ENCODE measurements around the gene ARHGAP8. TPM values are rescaled to one million over a fixed set of nuclear protein-coding genes. Genes with fewer than 3 reads are reported as not detected.
"Not testable (repeated sequence)": the region's sequence is repeated elsewhere in the genome, so short reads cannot be mapped to it uniquely, and the experiment has no call there.

Gene ARHGAP8
- total RNA-seq, 2 experiments from 2014 or later, result 2.1 to 3.2 TPM

DNA sequence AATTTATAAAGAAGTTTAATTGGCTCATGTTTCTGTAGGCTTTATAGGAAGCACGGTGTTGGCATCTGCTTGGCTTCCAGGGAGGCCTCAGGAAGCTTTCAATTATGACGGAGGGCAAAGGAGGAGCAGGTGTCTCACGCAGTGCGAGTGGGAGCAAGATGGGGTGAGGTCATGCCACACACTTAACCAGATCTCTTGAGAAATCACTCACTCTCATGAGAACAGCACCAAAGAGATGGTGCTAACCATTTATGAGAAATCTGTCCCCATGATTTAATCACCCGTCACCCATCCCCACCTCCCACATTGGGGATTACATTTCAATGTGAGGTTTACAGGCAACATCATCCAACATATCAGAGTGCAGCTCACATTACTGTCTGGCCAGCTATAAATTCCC lies 103.5 kb downstream of the ARHGAP8 start:
- no peaks in the 10 kb centered on the region for H3K36me3 Mint-ChIP-seq (ENCODE audit: low read depth)
- ChIA-PET CTCF (no interaction called here), POLR2A (no interaction called here)
- intact Hi-C loops (cut with micrococcal nuclease), result no loop called here
- H3K4me3 Mint-ChIP-seq, result no peak overlapping the region
- H3K4me1 Mint-ChIP-seq (ENCODE audit: low read depth), result no peaks in the 10 kb centered on the region
- DNase-seq (no peak), ATAC-seq (no peak)
- no peaks in the 10 kb centered on the region for H3K27me3 Mint-ChIP-seq
- no peak overlapping the region for H3K27ac Mint-ChIP-seq
- H3K9me3 Mint-ChIP-seq, result no peaks in the 10 kb centered on the region
- TF ChIP-seq CTCF (IDR thresholded peaks at IDR 0.05), result no peak

DNA sequence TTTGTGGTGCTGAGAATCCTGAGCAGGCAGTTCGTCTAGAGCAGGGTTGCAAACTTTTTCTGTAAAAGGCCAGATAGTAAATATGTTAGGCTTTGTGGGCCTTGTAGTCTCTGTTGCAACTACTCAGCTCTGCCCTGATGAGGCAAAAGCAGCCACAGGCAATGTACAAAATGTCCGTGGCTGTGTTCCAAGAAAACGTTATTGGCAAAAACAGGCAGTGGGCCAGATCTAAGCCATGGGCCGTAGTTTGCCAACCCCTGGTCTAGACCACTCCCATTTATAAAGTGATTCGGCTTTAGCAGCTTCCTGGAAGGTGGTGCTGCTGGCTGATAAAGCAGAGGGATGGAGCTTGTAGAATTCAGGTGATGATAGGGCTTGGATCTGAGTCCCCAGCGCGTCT lies 106.4 kb downstream of the ARHGAP8 start:
- H3K4me1 Mint-ChIP-seq (ENCODE audit: low read depth); POLR2A ChIA-PET; H3K27ac Mint-ChIP-seq; intact Hi-C loops (cut with micrococcal nuclease); H3K4me3 Mint-ChIP-seq; H3K9me3 Mint-ChIP-seq; ATAC-seq; H3K36me3 Mint-ChIP-seq (ENCODE audit: low read depth); H3K27me3 Mint-ChIP-seq; DNase-seq: not testable (repeated sequence)
- CTCF ChIA-PET, result interaction anchor here (0.5 kb wide), 1 partner anchor 29 kb away, joined by 3 read pairs; no protein-coding TSS in a partner anchor

GRCh38 chr22:44859641-44860040 lies 107.3 kb downstream of the ARHGAP8 start:
- POLR2A ChIA-PET, result no interaction called here
- CTCF ChIA-PET, result no interaction called here
- H3K9me3 Mint-ChIP-seq, result no peaks in the 10 kb centered on the region
- no peak overlapping the region for H3K4me3 Mint-ChIP-seq
- intact Hi-C loops (cut with micrococcal nuclease), result no loop called here
- H3K27ac Mint-ChIP-seq, result no peak overlapping the region
- ATAC-seq (no peak), DNase-seq (no peak)
- no peaks in the 10 kb centered on the region for H3K4me1 Mint-ChIP-seq (ENCODE audit: low read depth)
- H3K36me3 Mint-ChIP-seq (ENCODE audit: low read depth), result no peaks in the 10 kb centered on the region
- TF ChIP-seq CTCF (IDR thresholded peaks at IDR 0.05), result no peak
- H3K27me3 Mint-ChIP-seq, result peaks cover 2% of the 10 kb centered on the region

- intact Hi-C loops (cut with micrococcal nuclease), result no loop called here
- Mint-ChIP-seq H3K27me3 (peaks cover 2% of the 10 kb centered on the region), H3K27ac (no peak overlapping the region), H3K36me3 (ENCODE audit: low read depth) (no peaks in the 10 kb centered on the region), H3K9me3 (no peaks in the 10 kb centered on the region), H3K4me1 (ENCODE audit: low read depth) (no peaks in the 10 kb centered on the region), H3K4me3 (no peak overlapping the region)
- CTCF ChIA-PET, result no interaction called here
- no peak for ATAC-seq
- DNase-seq, result no peak
- TF ChIP-seq CTCF (IDR thresholded peaks at IDR 0.05), result no peak
- POLR2A ChIA-PET, result no interaction called here
Measured at GRCh38 chr22:44860311-44860710, 107.9 kb downstream of the ARHGAP8 start.

DNA sequence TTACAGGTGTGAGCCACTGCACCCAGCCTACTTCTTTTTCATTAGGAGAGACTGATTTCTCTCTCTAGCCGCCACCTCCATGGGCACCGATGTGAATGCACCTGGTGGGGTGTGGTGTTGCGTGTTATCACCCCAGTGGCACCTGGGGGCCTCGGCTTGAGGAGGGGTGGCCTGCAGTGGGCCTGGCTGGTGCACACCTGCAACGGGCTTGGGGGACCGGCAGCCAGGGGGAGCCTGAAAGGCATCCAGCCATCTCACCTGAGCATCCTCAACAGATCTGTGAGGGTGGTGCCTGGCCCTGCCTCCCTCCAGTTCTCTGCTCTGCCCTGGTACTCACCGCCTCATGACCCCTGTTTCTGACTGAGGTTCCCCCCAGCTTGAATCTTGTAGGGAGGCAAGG lies 108.9 kb downstream of the ARHGAP8 start:
- no peaks in the 10 kb centered on the region for H3K9me3 Mint-ChIP-seq
- H3K4me3 Mint-ChIP-seq, result no peak overlapping the region
- ATAC-seq, result no peak
- intact Hi-C loops (cut with micrococcal nuclease), result no loop called here
- no peaks in the 10 kb centered on the region for H3K36me3 Mint-ChIP-seq (ENCODE audit: low read depth)
- CTCF ChIA-PET, result no interaction called here
- no peak for TF ChIP-seq CTCF (IDR thresholded peaks at IDR 0.05)
- no peak overlapping the region for H3K27ac Mint-ChIP-seq
- DNase-seq, result no peak
- POLR2A ChIA-PET, result no interaction called here
- H3K27me3 Mint-ChIP-seq, result peaks cover 2% of the 10 kb centered on the region
- no peaks in the 10 kb centered on the region for H3K4me1 Mint-ChIP-seq (ENCODE audit: low read depth)

DNA sequence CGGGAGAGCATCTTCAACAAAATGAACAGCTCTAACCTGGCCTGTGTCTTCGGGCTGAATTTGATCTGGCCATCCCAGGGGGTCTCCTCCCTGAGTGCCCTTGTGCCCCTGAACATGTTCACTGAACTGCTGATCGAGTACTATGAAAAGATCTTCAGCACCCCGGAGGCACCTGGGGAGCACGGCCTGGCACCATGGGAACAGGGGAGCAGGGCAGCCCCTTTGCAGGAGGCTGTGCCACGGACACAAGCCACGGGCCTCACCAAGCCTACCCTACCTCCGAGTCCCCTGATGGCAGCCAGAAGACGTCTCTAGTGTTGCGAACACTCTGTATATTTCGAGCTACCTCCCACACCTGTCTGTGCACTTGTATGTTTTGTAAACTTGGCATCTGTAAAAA lies 109.9 kb downstream of the ARHGAP8 start:
- CTCF ChIA-PET, result no interaction called here
- H3K36me3 Mint-ChIP-seq (ENCODE audit: low read depth), result no peaks in the 10 kb centered on the region
- H3K4me1 Mint-ChIP-seq (ENCODE audit: low read depth), result no peaks in the 10 kb centered on the region
- ATAC-seq (no peak), DNase-seq (no peak)
- POLR2A ChIA-PET, result no interaction called here
- H3K27ac Mint-ChIP-seq, result no peak overlapping the region
- no peaks in the 10 kb centered on the region for H3K9me3 Mint-ChIP-seq
- H3K27me3 Mint-ChIP-seq, result peaks cover 2% of the 10 kb centered on the region
- no peak overlapping the region for H3K4me3 Mint-ChIP-seq
- TF ChIP-seq CTCF (IDR thresholded peaks at IDR 0.05), result no peak
- intact Hi-C loops (cut with micrococcal nuclease), result no loop called here
